Measurements from ENCODE around the gene ZNF346. TPM values are rescaled to one million over a fixed set of nuclear protein-coding genes. Genes with fewer than 3 reads are reported as not detected.

The ZNF346 gene
- total RNA-seq, 4 donors from 2014 or later, result 8.4 to 21.6 (median 16.3) TPM

DNA sequence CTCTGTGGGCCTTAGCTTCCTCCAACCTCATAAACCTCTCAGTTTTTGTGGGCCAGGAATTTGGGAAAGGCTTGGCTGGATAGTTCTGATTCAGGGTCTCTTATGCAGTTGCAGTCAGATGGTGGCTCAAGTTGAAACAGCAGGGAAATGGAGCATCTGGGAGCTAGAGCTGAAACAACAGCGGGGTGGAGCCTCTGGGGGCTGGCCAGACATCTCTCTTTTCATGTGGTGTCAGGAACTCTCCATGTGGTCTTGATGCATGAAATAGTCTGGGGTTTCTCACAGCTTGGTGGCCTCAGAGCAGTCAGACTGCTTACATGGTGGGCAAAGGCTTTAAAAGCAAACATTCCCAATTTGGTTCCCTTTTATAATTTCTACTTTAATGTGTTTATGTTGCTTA lies 13.5 kb downstream of the ZNF346 start:
- WGBS, 2 donors, result 67 to 77% methylated on average over 1 of the region's 1 CpG
- TF ChIP-seq CTCF (IDR thresholded peaks at IDR 0.05) (no peak), POLR2A (IDR thresholded peaks at IDR 0.05) (no peak)
- intact Hi-C loops (cut with DNase I; ENCODE audit: low total_unique reads), result no loop called here
- H3K4me3 ChIP-seq (ENCODE audit: low read depth, poor library complexity, severe bottlenecking), result no peak overlapping the region
- no peak for DNase-seq (ENCODE audit: low spot score in 2 of 2)

DNA sequence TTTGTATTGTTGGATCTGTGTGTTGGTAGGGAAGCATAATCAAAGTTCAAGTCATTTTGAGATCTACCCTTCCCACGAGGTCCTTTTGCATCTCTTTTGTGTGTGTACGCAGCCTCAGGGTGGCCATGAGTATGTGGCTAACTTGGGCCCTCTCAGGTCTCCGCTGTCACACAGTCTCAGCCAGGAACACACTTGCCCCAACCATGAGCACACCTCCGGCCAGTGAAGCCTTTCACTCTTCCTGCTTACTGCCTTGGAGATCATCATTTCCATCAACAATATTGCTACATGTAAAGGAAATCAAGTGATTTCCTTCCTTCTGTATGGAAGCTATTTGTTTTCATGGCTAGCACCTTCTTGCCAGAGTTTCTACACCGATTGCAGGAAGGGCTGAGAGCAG lies 13.9 kb downstream of the ZNF346 start:
- intact Hi-C loops (cut with DNase I; ENCODE audit: low total_unique reads), result no loop called here
- no peak for DNase-seq (ENCODE audit: low spot score in 2 of 2)
- no peak overlapping the region for H3K4me3 ChIP-seq (ENCODE audit: low read depth, poor library complexity, severe bottlenecking)
- TF ChIP-seq CTCF (IDR thresholded peaks at IDR 0.05), result no peak
- TF ChIP-seq POLR2A (IDR thresholded peaks at IDR 0.05), result no peak
- 72 to 89% methylated on average over 5 of the region's 5 CpGs for WGBS, 2 donors

GRCh38 chr5:177036921-177037320 lies 14.4 kb downstream of the ZNF346 start:
- WGBS, 2 donors, result 94 to 98% methylated on average over 5 of the region's 5 CpGs
- H3K4me3 ChIP-seq (ENCODE audit: low read depth, poor library complexity, severe bottlenecking), result no peak overlapping the region
- DNase-seq (ENCODE audit: low spot score in 2 of 2), result no peak
- intact Hi-C loops (cut with DNase I; ENCODE audit: low total_unique reads), result no loop called here
- TF ChIP-seq CTCF (IDR thresholded peaks at IDR 0.05) (no peak), POLR2A (IDR thresholded peaks at IDR 0.05) (no peak)

DNA sequence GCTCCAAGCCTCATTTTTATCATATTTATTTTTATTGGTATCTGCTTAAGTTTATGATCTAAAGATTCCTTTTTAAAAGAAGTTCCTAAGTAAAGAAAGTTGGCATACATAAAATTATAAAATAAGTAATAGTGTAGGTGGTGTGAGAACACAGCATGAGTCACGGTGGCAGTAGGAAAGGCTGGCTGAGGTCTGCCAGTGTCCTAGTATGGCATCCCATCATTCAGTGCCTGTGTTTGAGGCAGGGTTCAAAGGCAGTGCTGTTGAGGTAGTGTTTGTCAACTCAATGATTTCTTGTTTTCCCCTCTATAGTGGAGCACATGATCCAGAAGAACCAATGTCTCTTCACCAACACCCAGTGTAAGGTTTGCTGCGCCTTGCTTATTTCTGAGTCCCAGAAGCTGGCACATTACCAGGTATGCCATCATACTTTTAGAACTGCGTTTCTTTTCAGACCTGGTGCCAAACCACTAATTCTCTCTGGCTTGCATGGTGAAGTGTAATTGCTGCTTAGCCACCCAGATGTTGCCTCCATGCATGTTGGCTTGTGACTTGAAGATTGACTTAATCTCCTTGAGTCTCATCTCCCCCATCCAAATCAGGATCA lies 18.4 kb downstream of the ZNF346 start:
- intact Hi-C loops (cut with DNase I; ENCODE audit: low total_unique reads), result no loop called here
- H3K4me3 ChIP-seq (ENCODE audit: low read depth, poor library complexity, severe bottlenecking), result no peak overlapping the region
- DNase-seq (ENCODE audit: low spot score in 2 of 2), result peak in 1 of 2 donors; percentile 15
- TF ChIP-seq CTCF (IDR thresholded peaks at IDR 0.05) (no peak), POLR2A (IDR thresholded peaks at IDR 0.05) (no peak)
- WGBS, 2 donors, result 47 to 51% methylated on average over 3 of the region's 3 CpGs

DNA sequence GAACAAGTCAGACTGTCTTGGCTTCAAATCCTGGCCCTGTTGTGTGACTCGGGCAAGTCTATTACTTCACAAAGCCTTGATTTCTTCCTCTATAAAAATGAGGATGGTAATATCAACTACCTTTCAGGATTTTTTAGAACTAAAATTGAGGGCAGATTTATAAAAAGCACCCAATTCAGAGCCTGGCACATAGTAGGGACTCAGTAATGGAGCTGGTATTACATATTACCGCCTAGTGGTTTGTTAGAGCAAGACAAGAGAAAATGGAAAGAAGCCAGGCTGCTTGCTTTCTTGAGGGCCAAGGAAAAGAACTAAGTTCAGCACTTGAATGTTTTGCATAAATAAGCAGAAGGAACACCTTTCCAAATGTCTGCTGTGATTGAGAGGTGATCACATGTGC lies 19.4 kb downstream of the ZNF346 start:
- no peak for DNase-seq (ENCODE audit: low spot score in 2 of 2)
- H3K4me3 ChIP-seq (ENCODE audit: low read depth, poor library complexity, severe bottlenecking), result no peak overlapping the region
- TF ChIP-seq CTCF (IDR thresholded peaks at IDR 0.05) (no peak), POLR2A (IDR thresholded peaks at IDR 0.05) (no peak)
- intact Hi-C loops (cut with DNase I; ENCODE audit: low total_unique reads), result no loop called here
- WGBS, 2 donors, result 92 to 100% methylated on average over 2 of the region's 2 CpGs

DNA sequence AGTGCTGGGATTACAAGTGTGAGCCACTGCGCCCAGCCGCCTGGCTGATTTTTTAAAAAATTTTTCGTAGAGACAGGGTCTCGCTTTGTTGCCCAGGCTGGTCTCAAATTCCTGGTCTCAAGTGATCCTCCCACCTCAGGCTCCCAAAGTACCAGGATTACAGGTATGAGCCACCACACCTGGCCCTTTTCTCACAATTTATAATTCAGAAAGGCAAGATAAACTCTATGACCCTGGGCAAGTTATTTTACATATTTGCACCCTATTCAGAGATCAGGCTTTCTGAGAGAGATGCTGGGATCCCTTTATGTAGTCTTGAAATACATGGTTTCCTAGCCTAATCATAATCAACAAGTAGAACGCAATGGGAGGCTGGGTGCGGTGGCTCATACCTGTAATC lies 20.6 kb downstream of the ZNF346 start:
- intact Hi-C loops (cut with DNase I; ENCODE audit: low total_unique reads), result no loop called here
- WGBS, 2 donors, result 96 to 100% methylated on average over 6 of the region's 6 CpGs
- DNase-seq (ENCODE audit: low spot score in 2 of 2), result no peak
- no peak overlapping the region for H3K4me3 ChIP-seq (ENCODE audit: low read depth, poor library complexity, severe bottlenecking)
- no peak for TF ChIP-seq POLR2A (IDR thresholded peaks at IDR 0.05)
- no peak for TF ChIP-seq CTCF (IDR thresholded peaks at IDR 0.05)

All from lower leg skin (tissue), 4 donors.